ENCODE data around the gene STEEP1.

- TF ChIP-seq CTCF (IDR thresholded peaks at IDR 0.05) (no peak), POLR2AphosphoS5 (IDR thresholded peaks at IDR 0.05) (no peak)
Measured at GRCh38 chrX:119518371-119518770, 46.8 kb downstream of the STEEP1 start.
